NK-92 treated with Interleukin-12 subunit alpha and Interleukin-12 subunit beta, amount 100 ng/mL, for 24 hours (cell line): Measurements from ENCODE around the gene TIAM1.

ENCODE experiments used
- DNase-seq: peaks from one replicate; lab custom pipeline; 2025; lab: John Stamatoyannopoulos, UW

Gene TIAM1

DNA sequence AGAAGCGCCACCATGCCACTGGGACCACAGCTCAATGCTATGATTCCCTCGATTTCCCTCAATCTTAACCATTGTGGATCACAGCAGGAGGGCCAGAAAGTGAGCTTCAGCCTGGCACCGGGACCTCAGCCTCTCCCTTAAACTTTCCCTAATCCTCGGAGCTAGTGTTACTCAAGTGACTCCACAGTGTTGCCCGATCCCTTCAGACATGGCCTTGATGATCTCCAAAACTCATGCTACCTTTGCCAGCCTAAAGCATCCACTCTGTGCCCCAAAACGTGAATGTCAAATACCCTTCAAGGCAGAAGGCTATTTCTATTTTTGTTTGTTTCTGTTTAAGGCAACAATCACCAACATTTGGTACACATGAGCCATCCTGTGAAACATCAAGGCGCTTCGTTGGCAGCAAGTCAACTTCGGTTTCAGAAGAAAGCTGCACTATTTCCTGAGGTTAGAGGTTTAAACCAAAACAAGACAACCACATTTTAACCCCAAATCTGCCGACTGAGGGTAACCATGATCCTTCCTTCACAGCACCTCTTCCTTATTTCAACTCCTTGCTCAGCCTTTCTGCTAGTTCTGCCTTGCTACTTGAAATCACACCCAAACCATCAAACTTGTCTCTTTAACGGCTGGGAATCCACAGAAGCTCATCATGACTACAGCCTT lies 211.4 kb downstream of the TIAM1 start:
- peak; percentile 41 for DNase-seq

DNA sequence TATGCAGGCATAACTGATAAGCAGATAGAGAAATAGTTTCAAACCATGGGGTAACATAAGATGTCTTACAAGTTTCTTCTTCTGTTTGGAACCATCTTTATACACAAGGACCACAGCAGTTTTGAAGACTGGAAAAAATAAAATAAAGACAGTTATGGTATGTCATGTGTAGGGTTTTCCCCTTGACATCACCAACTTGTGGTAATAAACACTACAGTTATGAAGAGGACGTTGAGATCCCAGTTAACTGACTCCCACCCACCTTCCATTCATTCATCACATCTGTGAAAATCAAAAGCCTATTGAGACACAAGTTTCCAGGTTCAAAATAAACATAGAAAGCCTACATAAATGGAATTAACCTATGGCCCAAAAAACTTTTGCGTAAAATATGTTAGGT lies 213.2 kb downstream of the TIAM1 start:
- no peak for DNase-seq

DNA sequence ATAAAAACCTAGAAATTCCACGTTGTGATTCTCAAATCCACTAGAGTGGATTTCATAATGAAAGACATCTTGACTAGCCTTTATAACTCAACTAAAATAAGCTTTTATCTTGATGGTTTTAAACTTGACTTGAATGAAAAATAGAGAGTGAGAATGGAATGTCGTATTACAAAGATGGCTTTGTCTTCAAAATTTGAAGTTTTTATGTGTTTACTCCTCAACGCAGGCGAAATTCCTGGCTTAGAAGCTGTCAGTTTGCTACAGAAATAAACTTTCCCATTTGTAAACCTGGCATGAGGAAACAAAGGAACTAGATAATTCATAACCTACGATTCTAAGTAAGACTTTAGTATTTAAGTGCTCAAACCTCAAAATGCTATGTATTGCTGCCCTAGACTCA lies 215.8 kb downstream of the TIAM1 start:
- no peak for DNase-seq

DNA sequence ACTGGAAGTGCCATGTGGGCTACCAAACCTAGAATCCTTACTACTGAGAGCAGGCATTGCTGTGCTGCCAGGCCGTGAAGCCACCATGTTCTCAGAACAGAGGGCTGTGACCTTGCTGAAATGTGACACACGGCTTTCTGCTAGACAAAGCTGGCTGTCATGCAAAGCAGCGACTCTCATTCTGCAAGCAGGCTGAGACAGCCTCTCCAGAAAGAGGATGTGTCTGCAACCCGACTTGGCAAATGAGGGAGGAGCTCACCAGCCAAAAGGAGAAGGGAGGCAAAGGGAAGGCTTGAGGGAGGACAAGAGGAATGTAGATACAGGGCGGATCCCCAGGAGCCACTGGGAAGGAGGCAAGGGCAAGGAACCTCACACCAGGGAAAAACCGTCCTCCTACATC lies 220.1 kb downstream of the TIAM1 start:
- no peak for DNase-seq

DNA sequence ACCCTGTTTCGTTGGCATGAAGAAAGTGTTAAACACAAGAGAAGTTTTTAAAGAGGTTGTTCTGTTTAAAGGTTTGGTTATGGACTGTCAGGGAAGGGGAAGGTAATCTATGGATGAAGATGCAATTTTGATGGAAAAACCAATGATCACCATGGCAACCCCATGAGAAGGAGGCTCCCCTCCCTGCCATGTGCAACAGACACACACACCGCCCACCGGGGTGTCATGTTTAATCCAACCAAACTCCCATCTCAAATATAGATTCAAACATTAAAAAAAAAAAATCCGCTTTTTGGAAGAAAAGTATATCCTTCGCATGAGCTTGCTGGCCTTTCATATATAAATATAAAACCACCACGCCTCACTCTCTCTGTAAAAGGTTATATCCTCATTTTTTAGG lies 224.9 kb downstream of the TIAM1 start:
- no peak for DNase-seq

DNA sequence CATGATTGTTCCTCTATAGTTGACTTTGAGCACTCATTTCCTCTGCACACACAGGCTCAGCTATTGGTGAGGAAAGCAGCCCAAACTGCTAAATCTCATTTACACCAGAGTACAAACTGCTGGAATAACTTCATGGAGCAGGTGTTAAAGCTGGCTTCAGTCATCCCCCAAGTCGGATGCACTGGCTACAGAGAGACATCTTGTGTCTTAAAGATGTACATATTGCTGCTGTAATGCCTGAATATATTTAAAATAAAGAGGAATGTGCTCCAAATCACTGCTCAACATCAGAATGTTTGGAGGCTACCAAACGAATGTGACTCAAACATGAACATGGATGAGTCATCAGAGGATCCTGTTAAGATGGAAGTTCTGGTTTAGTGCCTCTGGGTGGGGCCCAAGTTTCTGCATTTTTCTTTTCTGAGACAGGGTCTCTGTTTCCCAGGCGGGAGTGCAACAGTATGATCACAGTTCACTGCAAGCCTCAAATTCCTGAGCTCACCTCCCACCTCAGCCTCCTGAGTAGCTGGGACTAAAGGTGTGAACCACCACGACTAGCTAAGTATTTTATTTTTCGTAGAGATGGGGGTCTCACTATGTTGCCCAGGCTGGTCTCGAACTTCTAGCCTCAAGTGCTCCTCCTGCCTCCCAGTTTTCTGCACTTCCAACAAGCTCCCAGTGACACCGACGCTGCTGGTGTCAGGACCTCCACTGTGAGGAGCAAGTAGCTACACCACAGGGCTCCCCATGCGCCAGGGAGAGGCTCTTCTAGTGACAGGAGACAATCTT lies 226.7 kb downstream of the TIAM1 start:
- no peak for DNase-seq

DNA sequence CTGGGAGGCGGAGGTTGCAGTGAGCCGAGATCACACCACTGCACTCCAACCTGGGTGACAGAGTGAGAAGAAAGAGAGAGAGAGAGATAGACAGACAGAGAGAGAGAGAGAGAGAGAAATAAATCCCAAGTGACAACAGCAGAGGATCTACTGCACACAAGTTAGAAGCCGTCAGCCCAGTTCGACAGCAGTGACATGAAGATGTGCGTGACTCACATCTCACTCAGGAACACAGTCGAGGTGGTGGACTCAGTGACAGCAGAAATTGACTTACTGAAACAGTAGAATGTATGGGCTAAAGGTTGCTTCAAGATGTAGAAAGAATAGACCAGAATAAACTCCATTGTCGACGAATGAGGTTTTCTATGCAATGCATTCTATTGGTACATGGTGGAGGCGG lies 228.8 kb downstream of the TIAM1 start:
- no peak for DNase-seq

DNA sequence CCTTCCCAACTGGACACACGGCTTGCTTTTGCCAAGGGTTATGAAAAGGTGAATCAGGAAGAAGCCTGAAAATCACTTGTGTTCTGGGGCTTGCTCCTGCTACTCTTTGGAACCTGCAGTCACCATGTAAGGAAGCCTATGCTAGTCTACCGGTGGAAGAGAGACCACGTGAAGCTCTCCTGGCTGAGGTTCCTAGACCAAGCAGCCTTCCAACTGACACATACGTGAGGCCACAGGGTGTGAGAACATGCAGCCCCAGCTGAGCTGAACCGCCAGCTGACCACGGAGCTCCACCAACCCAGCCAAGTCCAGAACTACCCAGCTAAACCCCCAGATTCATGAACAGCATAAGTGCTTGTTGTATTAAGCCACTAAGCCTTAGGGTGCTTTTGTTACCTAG lies 233.0 kb downstream of the TIAM1 start:
- no peak for DNase-seq

DNA sequence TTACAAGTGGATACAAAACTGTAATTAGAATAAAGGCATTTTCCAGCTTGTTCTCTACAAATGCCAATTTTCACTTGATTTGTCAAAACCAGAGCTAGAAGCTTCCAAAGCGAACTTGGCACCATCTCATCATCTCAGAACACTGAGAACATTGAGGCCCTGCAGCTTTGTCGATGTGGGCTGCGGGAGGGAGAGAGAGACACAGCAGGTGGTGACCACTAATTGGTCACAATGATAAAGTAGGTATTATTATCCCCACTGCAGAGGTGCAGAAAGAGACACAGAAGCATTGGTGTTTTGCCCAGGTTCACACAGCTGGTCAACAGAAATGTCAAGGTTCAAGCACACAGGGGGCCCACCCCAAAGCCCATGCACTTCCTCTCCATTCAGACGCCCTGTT lies 233.6 kb downstream of the TIAM1 start:
- DNase-seq: no peak

DNA sequence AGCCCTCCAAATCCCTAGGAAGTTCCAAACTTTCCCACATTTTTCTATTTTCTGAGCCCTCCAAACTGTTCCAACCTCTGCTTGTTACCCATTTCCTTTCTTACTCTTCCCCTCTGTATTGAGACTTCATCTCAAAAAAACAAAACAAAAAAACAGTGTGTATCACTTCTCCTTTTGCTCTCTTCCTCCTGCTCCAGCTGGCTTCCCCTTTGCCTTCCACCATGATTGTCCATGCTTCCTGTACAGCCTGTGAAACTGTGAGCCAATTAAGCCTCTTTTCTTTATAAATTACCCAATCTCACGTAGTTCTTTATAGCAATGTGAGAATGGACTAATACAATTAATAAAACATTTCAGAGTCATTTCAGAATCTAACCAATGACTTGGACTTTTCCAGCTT lies 236.2 kb downstream of the TIAM1 start:
- DNase-seq: no peak

DNA sequence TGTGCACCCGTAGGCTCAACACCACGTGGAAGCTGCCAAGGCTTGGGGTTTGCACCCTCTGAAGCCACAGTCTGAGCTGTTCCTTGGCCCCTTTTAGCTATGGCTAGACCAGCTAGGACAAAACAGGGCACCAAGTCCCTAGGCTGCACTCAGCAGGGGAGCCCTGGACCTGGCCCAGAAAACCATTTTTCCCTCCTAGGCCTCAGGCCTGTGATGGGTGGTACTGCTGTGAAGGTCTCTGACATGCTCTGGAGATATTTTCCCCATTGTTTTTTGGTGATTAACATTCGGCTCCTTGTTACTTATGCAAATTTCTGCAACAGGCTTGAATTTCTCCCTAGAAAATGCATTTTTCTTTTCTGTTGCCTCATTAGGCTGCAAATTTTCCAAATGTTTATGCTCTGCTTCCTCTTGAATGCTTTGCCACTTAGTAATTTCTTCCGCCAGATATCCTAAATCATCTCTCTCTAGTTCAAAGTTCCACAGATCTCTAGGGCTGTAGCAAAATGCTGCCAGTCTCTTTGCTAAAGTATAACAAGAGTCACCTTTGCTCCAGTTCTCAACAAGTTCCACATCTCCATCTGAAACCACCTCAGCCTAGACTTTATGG lies 236.8 kb downstream of the TIAM1 start:
- DNase-seq: no peak

DNA sequence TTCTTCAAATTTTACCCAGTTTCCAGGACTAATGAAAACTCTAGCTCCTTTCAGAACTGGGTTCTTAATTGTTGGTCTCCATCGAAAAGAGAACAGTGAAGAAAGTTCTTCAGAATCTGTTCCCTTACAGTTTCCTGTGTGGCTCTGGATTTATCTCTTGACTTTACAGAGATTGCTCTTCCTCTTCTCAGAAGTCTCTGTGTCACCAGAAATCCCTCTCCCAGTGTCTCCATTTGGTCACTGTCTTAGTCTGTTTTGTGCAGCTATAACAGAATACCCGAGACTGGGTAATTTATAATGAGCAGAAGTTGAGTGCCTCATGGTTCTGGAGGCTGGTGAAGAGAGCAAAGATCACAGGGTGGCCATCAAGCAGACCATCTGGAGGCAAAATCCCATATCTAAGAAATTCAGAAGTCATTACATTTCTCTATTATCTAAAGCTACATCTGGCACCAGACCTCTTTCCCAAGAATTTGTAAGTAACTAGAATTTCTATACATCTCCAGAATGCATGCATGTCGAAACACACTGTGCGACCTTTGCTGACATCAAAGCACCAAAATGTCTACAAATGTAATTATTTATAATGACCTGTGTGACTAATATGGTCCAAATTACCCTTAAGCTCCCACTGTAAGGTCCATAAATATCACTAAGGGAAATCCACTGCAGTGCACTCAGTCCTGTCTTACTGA lies 240.3 kb downstream of the TIAM1 start:
- no peak for DNase-seq

DNA sequence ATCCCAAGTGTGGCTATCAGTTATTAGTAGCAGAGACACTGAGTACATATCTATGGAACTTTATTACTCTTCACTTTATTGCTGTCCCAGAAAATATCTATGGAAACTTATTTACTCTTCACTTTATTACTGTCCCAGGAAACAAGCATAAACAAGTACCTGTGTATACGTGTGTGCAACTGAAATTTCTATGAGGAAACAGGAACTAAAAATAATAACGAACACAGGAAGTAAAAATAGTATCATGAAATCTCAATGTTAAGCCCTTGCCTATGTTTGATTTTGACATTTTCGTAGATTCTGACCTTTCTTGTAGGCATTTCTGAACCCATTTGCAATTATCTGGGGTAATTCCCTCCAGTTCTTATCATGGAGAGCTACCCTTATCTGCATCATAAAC lies 240.9 kb downstream of the TIAM1 start:
- DNase-seq: no peak

DNA sequence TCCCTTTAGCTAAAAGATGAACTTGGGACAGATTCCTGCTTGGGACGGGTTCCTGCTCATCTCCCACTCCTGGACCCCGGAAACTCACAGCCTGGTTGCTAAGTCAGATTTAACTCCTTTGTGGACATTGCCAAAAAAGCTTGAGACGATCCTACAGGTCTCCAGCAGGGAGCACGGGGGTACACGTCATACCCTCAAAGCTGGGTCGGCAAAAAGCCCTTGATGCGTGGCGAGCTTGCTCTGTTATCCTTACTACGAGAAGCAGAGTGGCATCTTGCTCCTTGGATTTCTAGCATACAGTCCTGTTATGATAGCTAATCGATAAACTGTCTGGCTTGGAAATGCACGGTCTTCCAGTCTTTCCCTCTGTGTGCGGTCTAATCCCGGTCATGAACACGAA lies 244.9 kb downstream of the TIAM1 start:
- no peak for DNase-seq

DNA sequence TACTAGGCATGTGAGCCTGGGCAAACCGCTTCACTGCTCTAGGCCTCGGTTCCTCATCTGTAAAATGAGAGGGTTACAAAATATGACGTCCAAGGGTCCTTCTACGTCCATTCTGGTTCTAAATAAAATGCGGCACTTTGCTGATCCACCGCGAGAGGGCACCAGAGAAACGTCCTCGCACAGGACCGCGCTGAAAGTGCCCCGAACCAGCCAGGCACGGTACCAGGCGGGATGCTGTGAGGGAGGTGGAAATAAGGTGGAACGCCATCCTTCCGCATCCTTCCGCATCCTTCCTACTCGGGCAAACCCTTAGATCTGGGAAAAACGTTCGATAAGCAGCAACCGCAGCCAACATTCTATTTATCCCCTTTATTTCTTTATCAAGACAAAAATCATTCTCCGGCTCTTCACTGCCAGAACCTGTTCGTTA lies 245.5 kb downstream of the TIAM1 start:
- DNase-seq: peak; percentile 43

DNA sequence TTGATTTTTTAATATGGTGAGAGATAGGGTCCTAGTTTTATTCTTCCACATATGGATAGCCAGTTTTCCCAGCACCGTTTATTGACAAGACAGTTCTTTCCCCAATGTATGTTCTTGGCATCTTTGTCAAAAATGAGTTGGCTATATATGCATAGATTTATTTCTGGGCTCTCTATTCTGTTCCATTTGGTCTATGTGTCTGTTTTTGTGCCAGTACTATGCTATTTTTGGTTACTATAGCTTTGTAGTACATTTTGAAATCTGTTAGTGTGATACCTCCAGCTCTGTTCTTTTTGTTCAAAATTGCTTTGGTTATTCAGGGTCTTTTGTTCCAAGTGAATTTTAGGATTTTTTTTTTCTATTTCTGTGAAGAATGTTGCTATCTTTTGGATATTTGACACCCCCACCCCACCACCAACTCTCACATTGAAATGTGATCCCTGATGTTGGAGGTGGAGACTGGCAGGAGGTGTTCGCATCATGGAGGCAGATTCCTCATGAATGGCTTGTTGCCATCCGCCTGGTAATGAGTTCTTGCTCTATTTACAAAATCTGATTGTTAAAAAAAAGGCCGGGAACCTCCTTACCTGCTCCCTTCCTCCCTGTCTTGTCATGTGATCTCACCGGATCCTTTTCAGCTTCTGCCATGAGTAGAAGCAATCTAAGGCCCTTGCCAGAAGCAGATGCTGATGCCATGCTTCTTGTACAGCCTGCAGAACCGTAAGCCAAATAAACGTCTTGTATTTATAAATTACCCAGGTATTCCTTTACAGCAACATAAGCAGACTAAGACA lies 251.0 kb downstream of the TIAM1 start:
- no peak for DNase-seq

DNA sequence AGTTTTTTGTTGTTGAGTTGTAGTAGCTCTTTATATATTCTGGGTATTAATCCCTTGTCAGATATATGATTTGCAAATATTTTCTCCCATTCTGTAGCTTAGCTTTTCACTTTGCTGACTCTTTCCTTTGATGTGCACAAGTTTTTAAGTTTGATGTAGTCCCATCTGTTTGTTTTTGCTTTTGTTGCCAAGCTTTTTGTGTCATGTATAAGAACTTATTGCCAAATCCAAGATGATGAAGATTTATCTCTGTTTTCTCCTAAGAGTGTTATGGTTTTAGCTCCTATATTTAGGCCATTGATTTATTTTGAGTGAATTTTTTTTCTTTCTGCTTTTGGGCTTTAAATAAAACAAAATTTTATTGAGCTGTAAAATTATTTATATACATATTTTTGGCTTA lies 253.7 kb downstream of the TIAM1 start:
- DNase-seq: no peak

DNA sequence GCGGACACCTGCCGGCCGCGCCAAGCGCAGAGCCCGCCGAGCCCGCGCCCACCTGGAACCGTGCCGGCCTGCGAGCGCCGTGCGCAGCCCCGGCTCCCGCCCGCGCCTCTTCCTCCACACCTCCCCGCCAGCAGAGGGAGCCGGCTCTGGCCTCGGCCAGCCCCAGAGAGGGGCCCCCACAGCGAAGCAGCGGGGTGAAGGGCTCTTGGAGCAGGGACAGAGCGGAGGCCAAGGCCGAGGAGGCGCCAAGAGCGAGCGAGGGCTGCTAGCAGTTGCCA lies 255.6 kb downstream of the TIAM1 start:
- no peak for DNase-seq

DNA sequence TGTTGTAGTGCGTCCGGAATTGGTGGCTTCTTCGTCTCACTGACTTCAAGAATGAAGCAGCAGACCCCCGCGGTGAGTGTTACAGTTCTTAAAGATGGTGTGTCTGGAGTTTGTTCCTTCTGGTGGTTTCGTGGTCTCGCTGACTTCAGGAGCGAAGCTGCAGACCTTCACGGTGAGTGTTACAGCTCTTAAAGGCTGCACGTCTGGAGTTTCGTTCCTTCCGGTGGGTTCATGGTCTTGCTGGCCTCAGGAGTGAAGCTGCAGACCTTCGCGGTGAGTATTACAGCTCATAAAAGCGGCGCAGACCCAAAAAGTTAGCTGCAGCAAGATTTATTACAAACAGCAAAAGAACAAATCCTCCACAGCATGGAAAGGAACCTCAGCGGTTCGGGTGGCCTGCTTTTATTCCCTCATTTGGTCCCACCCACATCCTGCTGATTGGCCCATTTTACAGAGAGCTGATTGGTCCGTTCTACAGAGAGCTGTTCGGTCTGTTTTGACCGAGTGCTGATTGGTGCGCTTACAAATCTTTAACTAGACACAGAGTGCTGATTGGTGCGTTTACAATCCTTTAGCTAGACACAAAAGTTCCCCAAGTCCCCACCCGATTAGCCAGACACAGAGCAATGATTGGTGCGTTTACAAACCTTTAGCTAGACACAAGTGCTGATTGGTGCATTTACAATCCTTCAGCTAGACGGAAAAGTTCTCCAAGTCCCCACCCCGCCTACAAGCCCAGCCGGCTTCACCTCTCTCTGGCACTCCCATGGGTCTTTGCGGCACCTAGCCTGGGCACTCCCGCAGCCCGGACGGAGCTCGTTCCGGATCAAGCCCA lies 256.2 kb downstream of the TIAM1 start:
- no peak for DNase-seq

DNA sequence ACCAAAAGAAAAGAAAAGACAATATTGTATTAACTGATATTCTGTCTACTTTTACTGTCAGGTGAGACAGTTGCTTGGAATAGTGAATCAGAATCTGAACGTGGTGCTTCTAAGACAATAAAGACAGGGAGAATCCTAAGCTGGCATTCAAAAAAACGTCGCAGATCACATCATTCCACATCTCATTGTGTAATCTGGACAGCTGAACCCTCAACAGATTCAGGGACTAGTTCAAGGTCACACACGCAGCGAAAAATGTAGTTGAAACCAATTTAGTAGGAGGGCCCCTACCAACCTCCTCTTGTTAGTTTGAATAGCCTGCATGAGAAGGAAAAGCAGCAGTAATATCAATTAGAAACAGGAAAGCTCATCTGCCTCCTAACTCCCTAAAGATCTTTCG lies 259.4 kb downstream of the TIAM1 start:
- DNase-seq: no peak

DNA sequence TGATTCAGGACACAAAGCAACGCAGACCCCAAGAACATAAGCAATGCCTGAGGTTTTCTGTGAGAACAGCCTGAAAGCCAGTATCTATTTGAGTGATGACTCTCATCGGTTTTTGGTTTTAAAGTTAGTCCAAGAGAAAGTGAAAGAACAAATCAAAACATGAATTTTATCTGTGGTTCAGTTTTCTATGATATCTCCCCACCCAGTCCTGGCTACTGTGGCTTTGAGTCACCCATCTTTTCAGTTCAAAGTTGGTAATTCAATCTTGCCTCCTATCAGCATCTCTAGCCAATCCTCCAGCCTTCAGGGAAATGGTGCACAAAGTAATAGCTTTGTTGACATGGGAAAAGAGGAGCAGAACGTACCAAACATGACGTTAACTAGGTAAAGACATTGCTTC lies 265.3 kb downstream of the TIAM1 start:
- DNase-seq: no peak
